H9 (cell line): ENCODE data around the gene C6orf47. TPM values are rescaled to one million over a fixed set of nuclear protein-coding genes. Genes with fewer than 3 reads are reported as not detected.

Source experiments
- DNase-seq: peaks from one replicate; pipeline ENCODE4 v3.0.0-alpha.2; 2017
- H2AFZ ChIP-seq: one replicate; pipeline ENCODE4 v1.6.1; 2013; ENCODE audit warnings: mild to moderate bottlenecking, low read length, control low read depth, moderate library complexity
- H2AK5ac ChIP-seq: 2 replicates; pipeline ENCODE4 v1.6.1; 2013; ENCODE audit warnings: low read length, control low read depth, mixed read lengths; ENCODE audit not compliant: insufficient read length
- H2BK120ac ChIP-seq: one replicate; pipeline ENCODE4 v1.6.1; 2013; ENCODE audit warnings: low read depth, mild to moderate bottlenecking, low read length, control low read depth, inconsistent platforms; ENCODE audit not compliant: poor library complexity, severe bottlenecking
- H2BK12ac ChIP-seq: 2 replicates; pipeline ENCODE4 v1.6.1; 2013; ENCODE audit warnings: low read length, control low read depth, mixed read lengths, low read depth; ENCODE audit not compliant: insufficient read length
- H2BK15ac ChIP-seq: 2 replicates; pipeline ENCODE4 v1.6.1; 2013; ENCODE audit warnings: low read depth, low read length, control low read depth
- H2BK20ac ChIP-seq: one replicate; pipeline ENCODE4 v1.6.1; 2013; ENCODE audit warnings: low read depth, mild to moderate bottlenecking, low read length, control low read depth, inconsistent platforms; ENCODE audit not compliant: poor library complexity, severe bottlenecking
- H2BK5ac ChIP-seq: 2 replicates; pipeline ENCODE4 v1.6.1; 2013; ENCODE audit warnings: low read length, control low read depth, mixed read lengths; ENCODE audit not compliant: insufficient read length
- H3K14ac ChIP-seq: 2 replicates; pipeline ENCODE4 v1.6.1; 2013; ENCODE audit warnings: low read length, control low read depth; ENCODE audit not compliant: insufficient read depth
- H3K18ac ChIP-seq: 2 replicates; pipeline ENCODE4 v1.6.1; 2013; ENCODE audit warnings: low read depth, mild to moderate bottlenecking, mixed read lengths, low read length, control low read depth; ENCODE audit not compliant: insufficient read length
- H3K23ac ChIP-seq: 2 replicates; pipeline ENCODE4 v1.6.1; 2013; ENCODE audit warnings: low read length, control low read depth, mixed read lengths, low read depth; ENCODE audit not compliant: insufficient read length
- H3K23me2 ChIP-seq: 2 replicates; pipeline ENCODE4 v1.6.1; 2013; ENCODE audit warnings: low read depth, mild to moderate bottlenecking, mixed read lengths, low read length, control low read depth; ENCODE audit not compliant: insufficient read length, poor library complexity, severe bottlenecking
- H3K27ac ChIP-seq: 2 replicates; pipeline ENCODE4 v1.5.1; 2013; ENCODE audit warnings: low read length, control low read depth, mixed read lengths, low read depth; ENCODE audit not compliant: insufficient read length
- H3K27me3 ChIP-seq: 2 replicates; pipeline ENCODE4 v1.6.1; 2013; ENCODE audit warnings: low read length, control low read depth, inconsistent platforms; ENCODE audit not compliant: insufficient read depth
- H3K4ac ChIP-seq: 2 replicates; pipeline ENCODE4 v1.6.1; 2013; ENCODE audit warnings: low read depth, mild to moderate bottlenecking, control low read depth, inconsistent platforms, low read length, moderate library complexity
- H3K4me1 ChIP-seq: 2 replicates; pipeline ENCODE4 v1.6.1; 2013; ENCODE audit warnings: low read length, control low read depth, inconsistent platforms; ENCODE audit not compliant: insufficient read depth
- H3K4me2 ChIP-seq: 2 replicates; pipeline ENCODE4 v1.6.1; 2013; ENCODE audit warnings: low read length, control low read depth, mixed read lengths; ENCODE audit not compliant: insufficient read length, insufficient read depth
- H3K56ac ChIP-seq: 2 replicates; pipeline ENCODE4 v1.6.1; 2013; ENCODE audit warnings: low read depth, mild to moderate bottlenecking, mixed read lengths, low read length, control low read depth; ENCODE audit not compliant: insufficient read length
- H3K79me1 ChIP-seq: 2 replicates; pipeline ENCODE4 v1.6.1; 2013; ENCODE audit warnings: low read depth, mild to moderate bottlenecking, moderate library complexity, low read length, control low read depth, inconsistent platforms; ENCODE audit not compliant: insufficient read depth, poor library complexity, severe bottlenecking
- H3K79me2 ChIP-seq: 2 replicates; pipeline ENCODE4 v1.6.1; 2013; ENCODE audit warnings: low read length, control low read depth, inconsistent platforms; ENCODE audit not compliant: insufficient read depth
- H3K9ac ChIP-seq: 2 replicates; pipeline ENCODE4 v1.6.1; 2013; ENCODE audit warnings: low read length, control low read depth, mixed read lengths; ENCODE audit not compliant: insufficient read length; ENCODE audit errors: extremely low read depth
- H3K9me3 ChIP-seq: one replicate; pipeline ENCODE4 v1.6.1; 2013; ENCODE audit warnings: low read depth, low read length, inconsistent platforms; ENCODE audit not compliant: control insufficient read depth
- H3T11ph ChIP-seq: one replicate; pipeline ENCODE4 v1.6.1; 2013; ENCODE audit warnings: mild to moderate bottlenecking, low read length, control low read depth, inconsistent platforms
- H4K20me1 ChIP-seq: one replicate; pipeline ENCODE4 v1.6.1; 2013; ENCODE audit not compliant: control insufficient read depth, insufficient read length, insufficient read depth
- H4K5ac ChIP-seq: 2 replicates; pipeline ENCODE4 v1.6.1; 2013; ENCODE audit warnings: low read depth, mild to moderate bottlenecking, mixed read lengths, low read length, control low read depth; ENCODE audit not compliant: insufficient read length
- H4K8ac ChIP-seq: replicated peaks from 2 replicates; pipeline ENCODE4 v1.6.1; 2013; ENCODE audit warnings: low read length, control low read depth, mixed read lengths, low read depth; ENCODE audit not compliant: insufficient read length
- H4K91ac ChIP-seq: 2 replicates; pipeline ENCODE4 v1.6.1; 2013; ENCODE audit warnings: low read depth, mild to moderate bottlenecking, moderate library complexity, mixed read lengths, low read length, control low read depth; ENCODE audit not compliant: insufficient read length
- H3K27ac Mint-ChIP-seq, 3 experiments: 2 replicates in 2 of 3; 3 replicates in 1 of 3; pipeline ENCODE4 v1.8.0; 2020 to 2021; ENCODE audit warnings: mixed read lengths in 3 of 3, mild to moderate bottlenecking in 1 of 3, moderate library complexity in 1 of 3
- H3K27me3 Mint-ChIP-seq: 2 replicates; pipeline ENCODE4 v1.8.0; 2021; ENCODE audit warnings: low read depth, mild to moderate bottlenecking, moderate library complexity, mixed read lengths
- H3K36me3 Mint-ChIP-seq, 3 experiments: 2 replicates in 2 of 3; 3 replicates in 1 of 3; pipeline ENCODE4 v1.8.0; 2020 to 2021; ENCODE audit warnings: low read depth in 3 of 3, mixed read lengths in 3 of 3; ENCODE audit not compliant: insufficient read depth in 1 of 3
- H3K4me1 Mint-ChIP-seq, 2 experiments: 2 replicates each; pipeline ENCODE4 v1.8.0; 2020; ENCODE audit warnings: mixed read lengths in 2 of 2
- H3K4me3 Mint-ChIP-seq, 2 experiments: 2 replicates in 1 of 2; 3 replicates in 1 of 2; pipeline ENCODE4 v1.8.0; 2020 to 2021; ENCODE audit warnings: mild to moderate bottlenecking in 2 of 2, mixed read lengths in 2 of 2, moderate library complexity in 1 of 2
- H3K9me3 Mint-ChIP-seq, 2 experiments: 2 replicates in 1 of 2; 3 replicates in 1 of 2; pipeline ENCODE4 v1.8.0; 2020; ENCODE audit warnings: mild to moderate bottlenecking in 2 of 2, mixed read lengths in 2 of 2, moderate library complexity in 1 of 2
- CTCF ChIP-seq: fragments of 200-600 bp; sonication (generic); conservative IDR thresholded peaks from 3 replicates; pipeline ENCODE4 v1.8.0; 2021; ENCODE audit warnings: antibody characterized with exemption, mild to moderate bottlenecking
- WGBS: extraction: QIAGEN DNeasy Blood & Tissue Kit; methylation state at CpG from one replicate; pipeline ENCODE4 v1.1.7; 2013; ENCODE audit warnings: missing lambda C conversion rate, low lambda C conversion rate, mixed read lengths; ENCODE audit not compliant: insufficient read length; ENCODE audit errors: extremely low coverage; 5-methylcytosine and 5-hydroxymethylcytosine counted together
- total RNA-seq: library from RNA; stranded (reverse); gene quantifications from 2 replicates; pipeline ENCODE4 v1.2.1, GENCODE V29; 2021

The C6orf47 gene
- total RNA-seq, 1 experiment from 2014 or later, result 19.0 TPM

GRCh38 chr6:31687860-31688693 is 27.5 kb upstream of the C6orf47 start:
- no peaks in the 10 kb centered on the region for H4K20me1 ChIP-seq
- Mint-ChIP-seq H3K27me3 (peaks cover 3% of the 10 kb centered on the region), H3K9me3 (no peaks in the 10 kb centered on the region; a peak in 1 of 5 replicates), H3K4me3 (no peak overlapping the region; a peak in 1 of 5 replicates), H3K36me3 (peaks cover 14 to 54% (median 36%) of the 10 kb centered on the region in 3 experiments), H3K27ac (peak overlapping the region in 2 of 3 experiments; percentile 23 to 52; a peak in 3 of 7 replicates), H3K4me1 (peaks cover 13 to 18% of the 10 kb centered on the region in 2 experiments)
- H3K56ac ChIP-seq, result no peak overlapping the region
- no peak overlapping the region for H2BK20ac ChIP-seq
- H3K14ac ChIP-seq, result no peak overlapping the region
- no peaks in the 10 kb centered on the region for H3K9me3 ChIP-seq
- H3K23me2 ChIP-seq, result peaks cover 5% of the 10 kb centered on the region
- no peak overlapping the region for H2AFZ ChIP-seq
- no peak overlapping the region for H3K4me2 ChIP-seq
- H4K5ac ChIP-seq, result no peak overlapping the region
- no peak for DNase-seq
- no peak overlapping the region for H3K23ac ChIP-seq
- no peaks in the 10 kb centered on the region for H3K79me1 ChIP-seq
- no peak overlapping the region for H3T11ph ChIP-seq
- no peaks in the 10 kb centered on the region for H3K4me1 ChIP-seq
- no peak overlapping the region for H2BK15ac ChIP-seq
- no peak overlapping the region for H3K9ac ChIP-seq
- no peak overlapping the region for H4K8ac ChIP-seq
- no peak overlapping the region for H3K4ac ChIP-seq
- no peak overlapping the region for H2BK5ac ChIP-seq
- no peak overlapping the region for H2AK5ac ChIP-seq
- no peaks in the 10 kb centered on the region for H3K79me2 ChIP-seq
- H4K91ac ChIP-seq, result no peak overlapping the region
- H3K27me3 ChIP-seq, result no peaks in the 10 kb centered on the region
- no peak overlapping the region for H3K18ac ChIP-seq
- no peak overlapping the region for H2BK120ac ChIP-seq
- no CpG with 5 or more reads among the region's 14 CpGs for WGBS
- no peak for TF ChIP-seq CTCF
- H2BK12ac ChIP-seq, result no peak overlapping the region
- H3K27ac ChIP-seq, result no peak overlapping the region
